Stomach (tissue), 4 donors: Measurements from ENCODE around the gene C9orf43.

Experiments
- POLR2A ChIP-seq, 4 donors: fragments of 450-650 bp; IDR thresholded peaks; one replicate each; pipeline ENCODE4 v1.6.1; 2016; ENCODE audit warnings: antibody characterized with exemption in 4 of 4, control low read depth in 2 of 4, mild to moderate bottlenecking in 1 of 4, moderate library complexity in 1 of 4
- POLR2AphosphoS5 ChIP-seq, 3 donors: sonication (generic); formaldehyde crosslinking; IDR thresholded peaks; one replicate each; pipeline ENCODE4 v1.6.1; 2016; ENCODE audit warnings: antibody characterized with exemption in 3 of 3
- TF ChIP-seq, protein P1 (sequence below), 7 experiments: fragments of 450-650 bp in 4 of 7; fragments of 200-600 bp in 3 of 7; sonication (generic) in 3 of 7; IDR thresholded peaks; one replicate each; pipeline ENCODE4 v1.5.1; 2016 to 2019; ENCODE audit warnings: antibody characterized with exemption in 7 of 7, control low read depth in 2 of 7, mild to moderate bottlenecking in 1 of 7

DNA sequence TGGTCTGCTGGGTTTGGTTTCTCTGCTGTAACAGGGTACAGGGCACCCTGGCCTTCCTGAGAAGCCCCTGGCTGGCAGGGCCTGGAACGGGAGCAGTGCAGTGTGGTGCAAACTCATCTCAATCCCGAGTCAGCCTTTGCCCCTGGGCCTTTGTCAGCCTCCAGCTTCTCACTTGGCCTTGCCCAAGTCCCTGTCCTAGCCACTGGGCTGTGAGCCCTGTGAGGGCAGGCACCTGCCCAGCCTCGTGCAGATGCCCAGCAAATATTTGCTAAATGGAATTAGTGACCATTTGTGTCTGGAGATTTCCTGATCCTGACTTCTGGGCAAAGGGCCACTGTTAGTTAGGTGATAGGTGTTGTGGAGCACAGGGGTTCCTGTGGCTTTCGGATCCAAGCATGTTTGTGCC is 66.0 kb downstream of the C9orf43 start:
- TF ChIP-seq, protein P1, sequence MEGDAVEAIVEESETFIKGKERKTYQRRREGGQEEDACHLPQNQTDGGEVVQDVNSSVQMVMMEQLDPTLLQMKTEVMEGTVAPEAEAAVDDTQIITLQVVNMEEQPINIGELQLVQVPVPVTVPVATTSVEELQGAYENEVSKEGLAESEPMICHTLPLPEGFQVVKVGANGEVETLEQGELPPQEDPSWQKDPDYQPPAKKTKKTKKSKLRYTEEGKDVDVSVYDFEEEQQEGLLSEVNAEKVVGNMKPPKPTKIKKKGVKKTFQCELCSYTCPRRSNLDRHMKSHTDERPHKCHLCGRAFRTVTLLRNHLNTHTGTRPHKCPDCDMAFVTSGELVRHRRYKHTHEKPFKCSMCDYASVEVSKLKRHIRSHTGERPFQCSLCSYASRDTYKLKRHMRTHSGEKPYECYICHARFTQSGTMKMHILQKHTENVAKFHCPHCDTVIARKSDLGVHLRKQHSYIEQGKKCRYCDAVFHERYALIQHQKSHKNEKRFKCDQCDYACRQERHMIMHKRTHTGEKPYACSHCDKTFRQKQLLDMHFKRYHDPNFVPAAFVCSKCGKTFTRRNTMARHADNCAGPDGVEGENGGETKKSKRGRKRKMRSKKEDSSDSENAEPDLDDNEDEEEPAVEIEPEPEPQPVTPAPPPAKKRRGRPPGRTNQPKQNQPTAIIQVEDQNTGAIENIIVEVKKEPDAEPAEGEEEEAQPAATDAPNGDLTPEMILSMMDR (IDR thresholded peaks at IDR 0.05) = no peak
- TF ChIP-seq POLR2A (IDR thresholded peaks at IDR 0.05) (no peak), POLR2AphosphoS5 (IDR thresholded peaks at IDR 0.05) (no peak)
